Right atrium auricular region (tissue), 2 donors: ENCODE data around the gene CSTPP1. TPM values are rescaled to one million over a fixed set of nuclear protein-coding genes. Genes with fewer than 3 reads are reported as not detected.

Experiments used
- DNase-seq: peaks from one replicate; pipeline ENCODE4 v3.0.0-alpha.2; 2019; ENCODE audit warnings: low spot score
- H3K27ac ChIP-seq, 2 donors: fragments of 200-600 bp; sonication (generic); 1 replicate in 1 of 2; 2 replicates in 1 of 2; pipeline ENCODE4 v1.5.1; 2016 to 2019
- H3K27me3 ChIP-seq, 2 donors: fragments of 200-600 bp; sonication (generic); one replicate each; pipeline versions ENCODE4 v1.5.1 to v1.6.0; 2017 to 2019
- H3K36me3 ChIP-seq: fragments of 200-600 bp; sonication (generic); one replicate; pipeline ENCODE4 v1.5.1; 2016
- H3K4me1 ChIP-seq, 2 donors: fragments of 200-600 bp; sonication (generic); one replicate each; pipeline versions ENCODE4 v1.5.1 to v1.6.0; 2017 to 2019
- H3K4me3 ChIP-seq, 2 donors: fragments of 200-600 bp; sonication (generic); 1 replicate in 1 of 2; 2 replicates in 1 of 2; pipeline ENCODE4 v1.5.1; 2017 to 2019; ENCODE audit warnings: mild to moderate bottlenecking in 1 of 2, moderate library complexity in 1 of 2
- H3K9me3 ChIP-seq, 2 donors: fragments of 200-600 bp; sonication (generic); one replicate each; pipeline ENCODE4 v1.5.1; 2019
- total RNA-seq, 2 donors: library from RNA; depleted of rRNA; stranded (reverse); fragments of >200 nt; gene quantifications; one replicate each; pipeline ENCODE4 v1.1.0, GENCODE V29; 2016
- TF ChIP-seq, protein P1 (sequence below), 2 donors: fragments of 200-600 bp; sonication (generic); IDR thresholded peaks; one replicate each; pipeline ENCODE4 v1.5.1; 2019; ENCODE audit warnings: antibody characterized with exemption in 2 of 2

CSTPP1 gene
- total RNA-seq, 2 donors from 2014 or later, result 8.1 to 14.0 TPM

DNA sequence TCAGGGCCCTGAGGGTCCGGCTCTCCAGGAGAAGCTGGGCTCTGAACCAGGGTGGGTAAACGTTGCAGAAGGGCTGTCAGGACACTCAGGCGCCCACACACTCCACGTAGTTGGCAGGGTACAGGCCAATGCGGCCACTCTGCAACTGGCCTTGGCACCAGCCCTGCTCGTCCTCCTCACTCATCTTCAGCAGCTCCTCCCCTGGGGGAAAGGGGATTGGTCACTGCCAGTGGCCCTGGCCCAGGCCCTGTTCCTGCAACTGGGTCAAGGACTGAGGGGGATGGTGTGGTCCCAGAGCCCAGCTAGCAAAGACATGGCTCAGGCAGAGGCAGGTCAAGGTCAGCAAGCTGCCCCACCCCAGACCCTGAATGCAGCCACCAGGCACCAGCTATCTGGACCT, 241.3 kb downstream of the CSTPP1 start:
- peaks cover 54% of the 10 kb centered on the region for H3K36me3 ChIP-seq
- DNase-seq, result no peak

DNA sequence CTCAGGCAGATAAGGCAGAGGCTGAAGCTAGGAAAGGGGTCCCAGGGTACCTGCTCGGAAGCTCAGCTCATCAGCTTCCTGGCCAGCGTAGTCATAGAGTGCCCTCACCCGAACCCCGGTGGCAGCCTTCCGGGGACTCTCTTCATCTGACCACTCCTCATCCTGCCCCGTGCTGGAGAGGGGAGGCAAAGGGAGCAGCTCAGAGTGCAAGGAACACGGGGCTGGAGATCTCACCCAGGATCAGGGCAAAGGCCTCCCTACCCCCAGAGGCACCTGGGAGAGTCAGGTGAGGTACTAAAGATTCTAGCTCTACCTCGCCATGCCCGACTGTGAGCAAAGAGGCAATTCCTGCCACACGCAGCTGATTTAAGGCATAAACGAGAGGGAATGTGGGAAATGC, 241.8 kb downstream of the CSTPP1 start:
- Histone ChIP-seq H3K4me3 (no peak overlapping the region), H3K27me3 (no peaks in the 10 kb centered on the region), H3K36me3 (peaks cover 49% of the 10 kb centered on the region), H3K9me3 (no peaks in the 10 kb centered on the region), H3K4me1 (peaks cover 0 to 74% of the 10 kb centered on the region in 2 donors), H3K27ac (peak overlapping the region; percentile 99)
- TF ChIP-seq, protein P1, sequence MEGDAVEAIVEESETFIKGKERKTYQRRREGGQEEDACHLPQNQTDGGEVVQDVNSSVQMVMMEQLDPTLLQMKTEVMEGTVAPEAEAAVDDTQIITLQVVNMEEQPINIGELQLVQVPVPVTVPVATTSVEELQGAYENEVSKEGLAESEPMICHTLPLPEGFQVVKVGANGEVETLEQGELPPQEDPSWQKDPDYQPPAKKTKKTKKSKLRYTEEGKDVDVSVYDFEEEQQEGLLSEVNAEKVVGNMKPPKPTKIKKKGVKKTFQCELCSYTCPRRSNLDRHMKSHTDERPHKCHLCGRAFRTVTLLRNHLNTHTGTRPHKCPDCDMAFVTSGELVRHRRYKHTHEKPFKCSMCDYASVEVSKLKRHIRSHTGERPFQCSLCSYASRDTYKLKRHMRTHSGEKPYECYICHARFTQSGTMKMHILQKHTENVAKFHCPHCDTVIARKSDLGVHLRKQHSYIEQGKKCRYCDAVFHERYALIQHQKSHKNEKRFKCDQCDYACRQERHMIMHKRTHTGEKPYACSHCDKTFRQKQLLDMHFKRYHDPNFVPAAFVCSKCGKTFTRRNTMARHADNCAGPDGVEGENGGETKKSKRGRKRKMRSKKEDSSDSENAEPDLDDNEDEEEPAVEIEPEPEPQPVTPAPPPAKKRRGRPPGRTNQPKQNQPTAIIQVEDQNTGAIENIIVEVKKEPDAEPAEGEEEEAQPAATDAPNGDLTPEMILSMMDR (IDR thresholded peaks at IDR 0.05), result no peak
- no peak for DNase-seq

More for the DNA sequence above, 241.3 kb downstream of the CSTPP1 start:
- H3K27me3 ChIP-seq, result no peaks in the 10 kb centered on the region
- H3K9me3 ChIP-seq, result no peaks in the 10 kb centered on the region
- H3K27ac ChIP-seq, result peak overlapping the region; percentile 99
- peaks cover 0 to 74% of the 10 kb centered on the region in 2 donors for H3K4me1 ChIP-seq
- TF ChIP-seq, protein P1 (IDR thresholded peaks at IDR 0.05), result no peak
- peak overlapping the region in 1 of 2 donors; percentile 72 for H3K4me3 ChIP-seq

DNA sequence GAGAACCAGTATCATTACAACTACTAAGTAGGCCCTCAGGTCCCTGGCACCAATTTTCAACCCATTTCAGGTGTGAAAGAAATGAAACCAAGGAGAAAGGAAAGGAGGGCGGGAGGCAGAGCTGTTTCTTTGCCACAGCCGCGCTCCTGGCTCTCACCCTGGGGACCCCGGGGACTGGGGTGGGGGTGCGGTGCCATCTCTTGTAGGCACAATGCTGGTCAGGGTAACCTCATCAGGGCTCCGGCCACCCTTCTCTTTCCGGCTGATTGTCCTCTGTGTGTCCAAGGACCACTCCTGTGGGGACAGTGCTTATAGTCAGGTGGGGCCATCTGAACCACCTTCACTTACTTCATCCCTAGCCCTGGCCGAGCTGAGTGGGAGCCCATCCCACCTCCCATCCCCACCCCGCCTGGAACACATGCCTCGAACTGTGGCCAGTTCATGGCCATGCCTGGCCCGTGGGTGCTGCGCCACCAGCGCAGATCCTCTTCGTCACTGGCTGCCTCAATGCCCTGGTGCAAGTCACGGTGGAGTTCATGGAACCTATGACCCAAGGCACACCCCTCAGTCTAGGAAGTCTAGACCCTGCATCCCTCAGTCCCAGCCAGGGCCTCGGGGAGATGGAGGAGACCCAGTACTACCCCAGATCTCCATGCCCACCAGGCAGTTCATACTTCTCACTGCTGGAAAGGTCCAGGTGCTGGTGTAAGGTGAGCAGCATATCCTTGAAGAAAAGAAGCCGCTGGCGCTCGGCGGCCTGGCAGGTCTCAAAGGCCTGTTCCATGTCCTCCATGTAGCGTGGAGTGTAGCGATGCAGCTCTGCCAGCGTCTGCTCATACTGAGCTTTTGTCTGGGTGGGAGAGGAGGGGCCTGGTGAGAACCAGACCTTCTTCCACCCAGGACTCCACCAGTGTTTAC, 242.4 kb downstream of the CSTPP1 start:
- peaks cover 42% of the 10 kb centered on the region for H3K36me3 ChIP-seq
- no peaks in the 10 kb centered on the region for H3K27me3 ChIP-seq
- peaks cover 0 to 75% of the 10 kb centered on the region in 2 donors for H3K4me1 ChIP-seq
- DNase-seq, result no peak
- H3K4me3 ChIP-seq, result no peak overlapping the region
- TF ChIP-seq, protein P1 (IDR thresholded peaks at IDR 0.05), result no peak
- H3K9me3 ChIP-seq, result no peaks in the 10 kb centered on the region
- peak overlapping the region; percentile 99 for H3K27ac ChIP-seq

DNA sequence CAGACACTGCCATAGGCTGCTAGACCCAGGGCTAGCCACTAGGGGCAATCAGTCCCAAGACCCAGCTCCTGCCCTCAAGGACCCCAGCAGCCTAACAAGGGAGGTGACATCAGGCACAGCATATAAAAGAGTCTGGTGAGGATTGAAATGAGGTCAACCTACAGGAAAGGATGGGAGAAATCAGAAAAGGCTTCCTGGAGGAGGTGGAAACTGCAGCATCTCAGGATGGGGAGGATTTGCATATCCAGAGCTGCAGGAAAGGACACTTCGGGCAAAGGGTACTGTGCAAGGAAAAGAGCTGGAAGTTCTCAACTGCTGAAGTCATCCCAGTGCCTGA, 243.1 kb downstream of the CSTPP1 start:
- Histone ChIP-seq H3K27me3 (no peaks in the 10 kb centered on the region), H3K4me1 (peaks cover 0 to 80% of the 10 kb centered on the region in 2 donors), H3K4me3 (no peak overlapping the region), H3K27ac (peak overlapping the region in 1 of 2 donors; percentile 99), H3K36me3 (peaks cover 39% of the 10 kb centered on the region), H3K9me3 (no peaks in the 10 kb centered on the region)
- TF ChIP-seq, protein P1 (IDR thresholded peaks at IDR 0.05), result peak in 1 of 2 donors; percentile 51
- no peak for DNase-seq

DNA sequence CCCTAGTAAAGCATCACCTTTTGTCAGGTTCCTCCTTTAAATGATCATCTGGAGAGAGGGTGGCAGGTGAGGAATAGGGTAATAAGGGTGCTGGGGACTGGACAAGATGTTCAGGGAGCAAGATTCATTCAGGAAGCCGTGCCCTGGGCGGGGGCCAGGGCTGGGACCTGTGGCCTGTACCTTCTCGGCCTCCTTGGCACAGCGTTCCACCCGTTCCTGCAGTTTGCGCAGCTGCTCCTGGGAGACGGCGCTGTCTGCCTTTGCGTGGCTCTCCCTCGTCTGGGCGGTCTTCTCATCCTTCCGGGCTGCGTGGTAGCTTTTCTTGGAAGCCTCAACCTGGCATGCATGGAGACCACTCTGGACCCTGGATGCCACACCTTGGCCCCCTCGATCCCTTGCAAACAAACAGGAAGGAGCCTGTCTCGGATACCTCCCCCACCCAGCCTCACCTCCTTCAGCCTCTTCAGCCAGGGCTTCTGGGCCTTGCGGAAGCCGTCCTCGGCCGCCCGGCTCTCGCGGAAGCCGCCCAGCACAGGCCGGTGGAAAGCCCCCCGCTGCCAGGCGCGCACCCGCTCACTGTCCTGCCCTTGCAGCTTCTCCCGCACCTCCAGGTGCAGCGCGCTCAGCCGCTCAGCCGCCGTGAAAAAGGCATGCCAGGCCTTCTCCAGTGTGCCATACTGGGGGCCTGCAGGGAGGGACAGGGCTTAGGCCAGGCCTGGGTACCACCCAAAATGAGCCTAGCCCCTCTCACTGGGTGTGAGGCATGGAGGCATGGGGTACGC, 243.6 kb downstream of the CSTPP1 start:
- H3K36me3 ChIP-seq, result peaks cover 34% of the 10 kb centered on the region
- no peak overlapping the region for H3K4me3 ChIP-seq
- H3K4me1 ChIP-seq, result peaks cover 0 to 80% of the 10 kb centered on the region in 2 donors
- TF ChIP-seq, protein P1 (IDR thresholded peaks at IDR 0.05), result no peak
- H3K27ac ChIP-seq, result peak overlapping the region; percentile 28 to 99
- H3K27me3 ChIP-seq, result no peaks in the 10 kb centered on the region
- no peaks in the 10 kb centered on the region for H3K9me3 ChIP-seq
- no peak for DNase-seq
